ENCODE measurements around the gene MGP. TPM values are rescaled to one million over a fixed set of nuclear protein-coding genes. Genes with fewer than 3 reads are reported as not detected.

The MGP gene
- total and polyA plus RNA-seq, 2 experiments from 2014 or later, result 117 to 561 TPM

DNA sequence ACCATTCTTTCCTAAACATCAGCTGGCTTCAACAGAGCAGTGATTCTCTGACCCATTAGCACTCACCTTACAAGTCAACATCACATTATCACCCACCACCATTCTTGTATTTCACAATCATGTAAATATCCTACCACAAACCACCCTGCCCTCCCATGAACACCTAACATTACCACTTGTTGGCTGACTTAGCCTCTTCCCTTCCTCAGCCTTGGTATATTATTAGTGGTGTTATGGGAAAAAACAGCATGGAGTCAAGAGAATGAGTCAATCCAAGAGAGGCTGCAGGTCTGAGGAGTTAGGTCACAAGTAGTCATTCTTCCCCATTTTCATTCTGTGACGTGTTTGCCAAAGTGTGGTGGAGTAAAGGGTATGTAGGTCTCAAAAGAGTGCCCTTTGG is 22.3 kb upstream of the MGP start:
- WGBS (ENCODE audit: low lambda C conversion rate, missing lambda C conversion rate), result 88% methylated on average over 1 of the region's 1 CpG
- Histone ChIP-seq H3K4me3 (no peak overlapping the region), H3K9me3 (ENCODE audit: low read depth) (no peaks in the 10 kb centered on the region), H3K79me2 (no peaks in the 10 kb centered on the region), H2AFZ (no peak overlapping the region), H3K4me2 (no peak overlapping the region), H4K20me1 (ENCODE audit: insufficient read depth, poor library complexity, severe bottlenecking) (no peaks in the 10 kb centered on the region), H3K36me3 (replicated peaks; ENCODE audit: insufficient read depth, low read depth) (no peaks in the 10 kb centered on the region), H3K4me1 (ENCODE audit: insufficient read depth) (peaks cover 2% of the 10 kb centered on the region), H3K9me2 (replicated peaks; ENCODE audit: insufficient read depth) (no peaks in the 10 kb centered on the region), H3K27ac (no peak overlapping the region), H3K27me3 (no peaks in the 10 kb centered on the region)
- DNase-seq (ENCODE audit: low spot score), result no peak
- no peak for TF ChIP-seq EZH2 (IDR thresholded peaks at IDR 0.05; ENCODE audit: borderline replicate concordance)

DNA sequence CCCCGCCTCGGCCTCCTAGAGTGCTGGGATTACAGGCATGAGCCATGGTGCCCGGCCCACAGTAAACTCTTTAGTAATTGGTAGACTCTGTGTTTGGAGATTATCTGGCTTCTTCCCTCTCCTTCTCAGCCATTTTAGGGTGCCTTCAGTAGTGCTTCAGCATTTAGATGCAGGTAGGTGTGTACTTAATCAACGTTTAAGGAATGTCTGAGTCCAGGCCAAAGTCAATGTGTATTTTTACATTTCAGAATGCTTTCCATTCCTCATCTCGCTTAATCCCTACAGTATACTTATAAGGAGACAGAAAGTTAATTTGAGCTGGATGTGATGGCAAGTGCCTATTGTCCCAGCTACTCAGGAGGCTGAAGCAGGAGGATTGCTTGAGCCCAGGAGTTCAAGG is 20.5 kb upstream of the MGP start:
- H4K20me1 ChIP-seq (ENCODE audit: insufficient read depth, poor library complexity, severe bottlenecking), result no peaks in the 10 kb centered on the region
- no peaks in the 10 kb centered on the region for H3K9me2 ChIP-seq (replicated peaks; ENCODE audit: insufficient read depth)
- no peak for DNase-seq (ENCODE audit: low spot score)
- no peaks in the 10 kb centered on the region for H3K36me3 ChIP-seq (replicated peaks; ENCODE audit: insufficient read depth, low read depth)
- H3K4me1 ChIP-seq (ENCODE audit: insufficient read depth), result no peaks in the 10 kb centered on the region
- H2AFZ ChIP-seq, result no peak overlapping the region
- H3K4me3 ChIP-seq, result no peak overlapping the region
- no peaks in the 10 kb centered on the region for H3K79me2 ChIP-seq
- H3K4me2 ChIP-seq, result no peak overlapping the region
- no peak for TF ChIP-seq EZH2 (IDR thresholded peaks at IDR 0.05; ENCODE audit: borderline replicate concordance)
- no peak for TF ChIP-seq EZH2phosphoT487 (IDR thresholded peaks at IDR 0.05; ENCODE audit: low read depth, severe bottlenecking, unreplicated experiment)
- TF ChIP-seq, protein P1, sequence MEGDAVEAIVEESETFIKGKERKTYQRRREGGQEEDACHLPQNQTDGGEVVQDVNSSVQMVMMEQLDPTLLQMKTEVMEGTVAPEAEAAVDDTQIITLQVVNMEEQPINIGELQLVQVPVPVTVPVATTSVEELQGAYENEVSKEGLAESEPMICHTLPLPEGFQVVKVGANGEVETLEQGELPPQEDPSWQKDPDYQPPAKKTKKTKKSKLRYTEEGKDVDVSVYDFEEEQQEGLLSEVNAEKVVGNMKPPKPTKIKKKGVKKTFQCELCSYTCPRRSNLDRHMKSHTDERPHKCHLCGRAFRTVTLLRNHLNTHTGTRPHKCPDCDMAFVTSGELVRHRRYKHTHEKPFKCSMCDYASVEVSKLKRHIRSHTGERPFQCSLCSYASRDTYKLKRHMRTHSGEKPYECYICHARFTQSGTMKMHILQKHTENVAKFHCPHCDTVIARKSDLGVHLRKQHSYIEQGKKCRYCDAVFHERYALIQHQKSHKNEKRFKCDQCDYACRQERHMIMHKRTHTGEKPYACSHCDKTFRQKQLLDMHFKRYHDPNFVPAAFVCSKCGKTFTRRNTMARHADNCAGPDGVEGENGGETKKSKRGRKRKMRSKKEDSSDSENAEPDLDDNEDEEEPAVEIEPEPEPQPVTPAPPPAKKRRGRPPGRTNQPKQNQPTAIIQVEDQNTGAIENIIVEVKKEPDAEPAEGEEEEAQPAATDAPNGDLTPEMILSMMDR (IDR thresholded peaks at IDR 0.05; ENCODE audit: poor library complexity), result no peak
- no peaks in the 10 kb centered on the region for H3K9me3 ChIP-seq (ENCODE audit: low read depth)
- H3K27me3 ChIP-seq, result no peaks in the 10 kb centered on the region
- WGBS (ENCODE audit: low lambda C conversion rate, missing lambda C conversion rate), result 93% methylated on average over 5 of the region's 5 CpGs
- H3K27ac ChIP-seq, result no peak overlapping the region

DNA sequence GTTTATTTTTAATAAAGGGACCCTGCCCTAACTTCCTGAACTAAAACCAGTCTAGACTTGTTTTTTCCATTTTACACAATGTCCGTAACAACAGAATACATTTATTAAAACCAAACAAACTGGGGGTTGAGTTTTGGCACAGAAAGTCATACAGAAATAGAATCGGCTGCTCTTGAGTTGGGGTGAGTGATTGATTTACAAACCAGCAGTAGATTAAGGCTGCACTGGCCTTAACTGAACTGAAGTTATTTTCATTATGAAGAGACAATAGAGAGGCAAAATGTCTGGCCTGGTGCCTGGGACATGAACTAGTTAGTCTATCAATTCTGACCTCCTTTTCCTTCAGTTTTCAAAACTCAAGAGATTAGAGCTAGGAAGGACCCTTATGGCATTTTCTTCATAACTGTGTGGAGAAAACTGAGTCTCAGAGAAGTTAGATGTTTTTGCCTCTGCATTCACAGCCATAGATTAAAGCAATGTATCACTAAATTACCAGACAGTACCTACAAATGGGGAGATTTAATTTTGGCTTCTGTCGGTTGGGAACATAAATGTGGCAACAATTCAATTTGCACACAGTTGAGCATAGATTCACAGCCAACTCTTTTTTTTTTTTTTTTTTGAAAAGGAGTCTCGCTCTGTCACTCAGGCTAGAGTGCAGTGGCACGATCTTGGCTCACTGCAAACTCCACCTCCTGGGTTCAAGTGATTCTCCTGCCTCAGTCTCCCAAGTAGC is 19.8 kb upstream of the MGP start:
- WGBS (ENCODE audit: low lambda C conversion rate, missing lambda C conversion rate), result 82% methylated on average over 5 of the region's 5 CpGs

DNA sequence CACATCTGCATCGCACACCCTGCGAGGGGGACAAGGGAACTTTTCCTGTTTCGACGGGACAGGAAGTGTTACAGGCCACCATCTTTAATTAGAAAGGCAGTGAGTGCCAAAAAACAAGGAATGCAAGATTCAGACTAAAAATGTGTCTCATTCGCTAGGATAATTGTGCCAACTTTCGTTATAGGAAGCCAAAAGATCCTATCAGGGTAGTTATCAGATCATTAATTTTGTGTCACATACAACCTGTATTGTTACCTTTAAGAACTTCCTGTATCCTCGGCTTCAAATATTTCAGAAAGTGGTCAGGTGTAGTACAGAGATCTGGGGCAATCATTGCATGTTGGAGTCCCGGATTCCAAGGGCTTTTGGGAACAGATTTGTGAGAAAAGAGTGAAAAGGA is 19.2 kb upstream of the MGP start:
- no peak for DNase-seq (ENCODE audit: low spot score)
- Histone ChIP-seq H3K9me2 (replicated peaks; ENCODE audit: insufficient read depth) (no peaks in the 10 kb centered on the region), H3K4me2 (no peak overlapping the region), H4K20me1 (ENCODE audit: insufficient read depth, poor library complexity, severe bottlenecking) (no peaks in the 10 kb centered on the region), H3K36me3 (replicated peaks; ENCODE audit: insufficient read depth, low read depth) (no peaks in the 10 kb centered on the region), H3K9me3 (ENCODE audit: low read depth) (no peaks in the 10 kb centered on the region), H3K79me2 (no peaks in the 10 kb centered on the region), H3K27me3 (no peaks in the 10 kb centered on the region), H3K4me3 (no peak overlapping the region), H2AFZ (no peak overlapping the region), H3K4me1 (ENCODE audit: insufficient read depth) (no peaks in the 10 kb centered on the region), H3K27ac (no peak overlapping the region)
- WGBS (ENCODE audit: low lambda C conversion rate, missing lambda C conversion rate), result 95% methylated on average over 8 of the region's 8 CpGs
- TF ChIP-seq, protein P1 (IDR thresholded peaks at IDR 0.05; ENCODE audit: poor library complexity), result no peak
- TF ChIP-seq EZH2phosphoT487 (IDR thresholded peaks at IDR 0.05; ENCODE audit: low read depth, severe bottlenecking, unreplicated experiment), result no peak
- no peak for TF ChIP-seq EZH2 (IDR thresholded peaks at IDR 0.05; ENCODE audit: borderline replicate concordance)

More for the DNA sequence above, 19.8 kb upstream of the MGP start:
- no peaks in the 10 kb centered on the region for H3K79me2 ChIP-seq
- H3K4me2 ChIP-seq, result no peak overlapping the region
- no peak overlapping the region for H3K4me3 ChIP-seq
- no peaks in the 10 kb centered on the region for H3K36me3 ChIP-seq (replicated peaks; ENCODE audit: insufficient read depth, low read depth)
- H3K9me2 ChIP-seq (replicated peaks; ENCODE audit: insufficient read depth), result no peaks in the 10 kb centered on the region
- H2AFZ ChIP-seq, result no peak overlapping the region
- no peaks in the 10 kb centered on the region for H4K20me1 ChIP-seq (ENCODE audit: insufficient read depth, poor library complexity, severe bottlenecking)
- TF ChIP-seq, protein P1 (IDR thresholded peaks at IDR 0.05; ENCODE audit: poor library complexity), result no peak
- no peak for TF ChIP-seq EZH2 (IDR thresholded peaks at IDR 0.05; ENCODE audit: borderline replicate concordance)
- TF ChIP-seq EZH2phosphoT487 (IDR thresholded peaks at IDR 0.05; ENCODE audit: low read depth, severe bottlenecking, unreplicated experiment), result no peak
- no peaks in the 10 kb centered on the region for H3K4me1 ChIP-seq (ENCODE audit: insufficient read depth)
- DNase-seq (ENCODE audit: low spot score), result no peak
- H3K27ac ChIP-seq, result no peak overlapping the region
- no peaks in the 10 kb centered on the region for H3K27me3 ChIP-seq
- no peaks in the 10 kb centered on the region for H3K9me3 ChIP-seq (ENCODE audit: low read depth)

All from hepatocyte (in vitro differentiated cells).